Measurements from ENCODE around the gene KCNMB2.

GRCh38 chr3:178847190-178847589, 311.0 kb downstream of the KCNMB2 start:
- TF ChIP-seq CTCF (IDR thresholded peaks at IDR 0.05): no peak
- no peak for TF ChIP-seq POLR2A (IDR thresholded peaks at IDR 0.05)

Data from right lobe of liver (tissue), 4 donors.